NCI-H2081 (cell line): ENCODE data around the gene ZG16B.

Source experiments
- DNase-seq, 2 experiments: peaks; one replicate each; lab custom pipeline; 2025; lab: John Stamatoyannopoulos, UW

The ZG16B gene

DNA sequence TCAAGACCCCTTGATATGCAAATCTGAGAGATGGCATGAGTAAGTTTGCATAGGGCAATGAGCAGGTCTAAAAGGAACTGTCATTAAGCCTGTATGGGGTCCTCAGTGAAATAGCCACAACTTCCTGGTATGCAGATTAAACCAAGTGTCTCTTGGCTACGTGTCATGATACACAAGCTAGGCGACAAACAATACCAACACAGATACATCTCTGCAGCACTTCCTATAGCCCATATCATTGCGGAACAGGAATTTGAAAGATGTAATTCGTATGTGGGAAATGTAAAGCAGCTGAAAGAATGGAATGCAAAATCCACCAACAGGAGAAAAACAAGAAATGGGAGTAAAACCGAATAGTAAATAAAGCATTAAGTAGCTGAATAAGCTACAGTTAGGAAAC lies 15.0 kb downstream of the ZG16B start:
- DNase-seq = no peak

DNA sequence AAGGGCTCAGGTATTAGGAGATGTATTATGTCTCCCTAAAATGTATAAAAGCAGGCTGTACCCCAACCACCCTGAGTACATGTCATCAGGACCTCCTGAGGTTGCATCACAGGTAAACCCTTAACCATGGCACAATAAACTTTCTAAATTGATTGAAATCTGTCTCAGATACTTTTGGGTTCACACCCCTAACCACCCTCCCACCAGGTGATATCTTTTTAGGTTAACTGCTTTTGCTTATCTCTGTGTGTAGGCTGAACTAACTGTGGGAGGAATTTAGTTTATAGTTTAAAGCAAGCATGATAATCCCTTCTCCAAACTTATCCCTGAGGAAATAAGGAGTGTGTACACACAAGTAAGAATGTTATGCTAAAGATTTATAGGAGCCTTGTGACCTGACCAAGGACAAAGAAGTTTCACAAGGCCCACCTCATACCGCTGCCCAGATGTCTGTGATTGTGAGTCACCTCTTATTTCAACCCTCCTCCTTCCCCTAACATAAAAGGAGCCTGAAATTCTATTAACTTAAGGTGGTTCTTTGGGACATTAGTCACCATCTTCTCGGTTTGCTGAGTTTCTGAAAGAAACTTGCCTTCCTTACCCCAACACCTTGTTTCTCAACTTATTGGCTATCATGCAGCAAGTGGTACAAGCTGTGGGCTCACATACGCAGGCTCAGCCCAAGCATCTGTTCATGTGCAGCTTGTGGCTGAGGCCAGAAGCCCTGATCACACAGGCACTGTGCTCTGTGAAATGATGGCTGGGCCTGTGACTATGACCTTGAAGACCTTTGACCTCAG lies 16.6 kb downstream of the ZG16B start:
- DNase-seq = no peak

DNA sequence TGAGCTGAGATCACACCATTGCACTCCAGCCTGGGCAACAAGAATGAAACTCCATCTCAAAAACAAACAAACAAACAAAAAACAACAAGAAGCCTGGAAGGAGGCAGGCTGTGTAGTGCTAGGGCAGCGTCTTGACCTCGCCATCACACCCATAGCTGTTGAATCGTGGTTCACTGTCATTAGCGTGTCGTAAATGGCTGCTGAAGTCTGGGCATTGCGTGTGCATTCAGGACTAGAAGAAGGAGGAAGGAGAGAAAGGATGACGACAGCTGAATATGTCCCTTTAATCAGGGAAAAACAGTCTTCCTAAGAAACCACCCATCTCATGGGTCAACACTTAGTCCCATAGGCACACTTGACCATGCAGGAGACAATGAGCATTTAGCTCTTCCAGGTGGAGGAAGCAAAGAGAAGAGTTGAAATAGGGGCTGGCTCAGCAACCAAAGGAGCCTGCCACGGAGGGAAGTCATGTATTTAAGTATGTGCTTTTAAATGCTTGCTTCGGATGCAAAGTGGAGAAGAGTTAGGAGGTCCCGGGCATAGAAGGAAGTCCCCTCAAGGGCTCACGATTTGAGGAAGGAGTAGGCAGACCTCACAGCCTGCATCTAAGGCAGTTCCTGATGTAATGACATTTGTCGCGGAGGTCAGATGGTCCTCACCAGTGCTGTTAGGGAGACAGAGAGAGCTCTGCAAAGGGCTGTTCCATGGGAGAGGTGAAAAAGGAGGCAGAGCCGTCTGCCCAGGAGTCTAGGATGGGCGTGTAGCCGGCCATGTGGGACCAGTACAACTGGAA lies 19.0 kb downstream of the ZG16B start:
- DNase-seq = no peak

DNA sequence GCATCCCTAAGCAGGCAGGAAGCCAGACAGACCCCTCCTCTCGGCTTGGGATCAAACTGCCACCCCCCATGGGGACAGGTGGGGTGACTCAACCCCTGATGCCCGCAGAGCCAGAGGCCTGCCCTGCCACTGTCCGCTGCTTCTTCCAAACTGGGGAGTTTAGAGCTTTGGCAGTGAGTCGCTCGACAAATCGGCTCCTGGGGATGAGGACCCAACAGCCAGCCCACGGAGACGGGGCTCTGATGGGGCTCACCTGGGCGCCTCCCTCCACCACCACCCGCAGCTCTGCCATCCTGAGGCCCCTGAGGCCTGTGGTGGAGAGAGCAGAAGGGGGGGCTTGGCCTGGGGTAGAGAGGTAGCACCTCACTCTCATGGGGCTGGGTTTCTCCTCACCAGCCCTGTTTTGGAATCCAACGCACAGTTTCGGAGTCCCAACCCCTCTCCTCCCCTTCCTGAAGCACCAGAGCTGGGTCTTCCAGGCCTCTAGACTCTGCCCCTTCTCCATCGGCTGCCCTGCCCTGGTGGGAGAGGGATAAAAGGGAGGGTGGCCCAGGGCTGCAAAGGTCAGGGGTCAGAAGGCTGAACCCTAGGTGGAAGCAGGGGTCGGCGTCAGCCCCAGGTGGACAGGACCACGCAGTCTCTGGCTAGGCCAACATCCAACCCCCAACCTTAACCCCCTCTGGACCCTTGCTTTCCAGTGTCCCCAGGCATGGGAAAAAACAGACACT lies 22.1 kb downstream of the ZG16B start:
- DNase-seq = no peak

DNA sequence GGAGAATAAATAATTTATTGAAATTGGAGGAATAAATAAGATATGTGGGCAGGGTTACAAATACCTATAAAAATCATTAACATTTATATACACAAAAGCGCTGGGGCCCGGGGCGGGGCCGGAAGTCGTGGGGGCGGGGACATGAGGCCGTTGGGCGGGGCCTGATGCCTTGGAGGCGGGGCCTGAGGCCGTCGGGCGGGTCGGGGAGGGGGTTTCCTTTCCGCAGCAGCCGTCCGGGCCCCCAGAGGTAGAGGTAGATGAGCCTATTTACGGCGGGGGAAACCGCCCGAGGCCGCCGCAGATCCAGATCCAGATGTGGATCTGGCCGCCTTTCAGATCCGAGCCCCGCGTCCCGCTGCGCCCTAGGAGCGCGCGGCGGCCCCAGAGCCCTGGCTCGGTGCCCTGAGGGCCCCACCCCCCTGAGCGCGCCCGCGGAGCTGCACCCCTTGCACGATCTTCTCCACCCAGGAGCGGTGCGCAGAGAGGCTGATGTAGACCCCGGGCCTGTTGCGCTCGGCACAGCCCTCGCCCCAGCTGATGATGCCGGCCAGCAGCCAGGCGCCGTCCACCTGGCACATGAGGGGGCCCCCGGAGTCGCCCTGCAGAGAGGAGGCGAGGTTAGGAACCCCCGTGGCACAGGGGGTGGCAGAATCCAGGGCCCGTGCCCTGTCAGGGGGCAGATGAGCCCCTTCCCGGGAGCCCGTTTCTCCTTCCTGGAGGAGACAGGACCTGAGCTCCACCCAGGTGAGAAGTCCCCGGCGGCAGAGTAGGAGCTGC lies 22.8 kb downstream of the ZG16B start:
- DNase-seq = no peak

DNA sequence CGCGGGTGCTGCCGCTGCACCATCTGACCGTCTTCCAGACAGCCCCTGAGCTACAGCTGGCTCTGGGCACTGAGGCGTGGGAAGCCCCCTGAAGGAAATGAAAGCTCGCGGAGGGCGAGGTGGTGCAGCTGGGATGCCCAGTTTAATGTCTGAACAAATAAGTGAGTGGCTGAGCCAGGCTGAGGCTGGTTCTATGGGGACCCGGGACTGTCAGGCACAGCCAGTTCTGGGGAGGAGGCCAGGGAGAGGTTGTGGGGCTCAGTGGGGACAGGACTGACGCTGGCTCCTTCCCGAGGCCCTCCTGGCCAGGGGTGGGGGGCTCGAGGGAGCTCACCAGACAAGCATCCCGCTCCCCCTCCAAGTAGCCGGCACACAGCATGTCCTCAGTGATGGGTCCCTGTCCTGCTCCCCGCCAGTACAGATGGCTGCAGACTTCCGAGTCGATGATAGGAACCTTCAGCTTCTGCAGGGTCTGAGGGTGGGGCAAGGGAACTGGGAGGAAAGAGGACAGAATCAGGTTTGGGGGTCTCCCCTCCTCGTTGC lies 23.5 kb downstream of the ZG16B start:
- no peak for DNase-seq

DNA sequence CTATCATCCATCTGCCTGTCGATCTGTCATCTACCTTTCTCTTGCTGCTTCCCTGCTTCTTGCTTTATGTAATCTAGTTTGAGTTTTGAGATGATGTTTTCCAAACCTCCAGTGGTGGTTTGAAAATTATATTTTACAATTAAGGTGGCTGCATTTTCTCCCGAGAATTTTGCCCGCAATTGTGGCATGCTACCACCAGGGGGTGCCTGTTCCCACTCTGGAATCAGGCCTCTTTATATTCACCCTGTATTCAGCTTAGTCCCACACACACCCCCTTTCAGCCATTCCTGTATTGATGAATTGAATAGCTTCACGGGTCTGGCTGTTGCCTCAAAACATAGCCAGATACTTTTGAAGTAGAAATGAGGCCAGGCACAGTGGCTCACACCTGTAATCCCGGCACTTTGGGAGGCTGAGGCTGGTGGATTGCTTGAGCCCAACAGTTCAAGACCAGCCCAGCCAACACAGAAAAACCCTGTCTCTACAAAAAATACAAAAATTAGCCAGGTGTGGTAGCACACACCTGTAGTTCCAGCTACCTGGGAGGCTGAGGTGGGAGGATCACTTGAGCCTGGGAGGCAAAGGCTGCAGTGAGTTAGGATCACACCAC lies 24.7 kb downstream of the ZG16B start:
- DNase-seq = no peak

DNA sequence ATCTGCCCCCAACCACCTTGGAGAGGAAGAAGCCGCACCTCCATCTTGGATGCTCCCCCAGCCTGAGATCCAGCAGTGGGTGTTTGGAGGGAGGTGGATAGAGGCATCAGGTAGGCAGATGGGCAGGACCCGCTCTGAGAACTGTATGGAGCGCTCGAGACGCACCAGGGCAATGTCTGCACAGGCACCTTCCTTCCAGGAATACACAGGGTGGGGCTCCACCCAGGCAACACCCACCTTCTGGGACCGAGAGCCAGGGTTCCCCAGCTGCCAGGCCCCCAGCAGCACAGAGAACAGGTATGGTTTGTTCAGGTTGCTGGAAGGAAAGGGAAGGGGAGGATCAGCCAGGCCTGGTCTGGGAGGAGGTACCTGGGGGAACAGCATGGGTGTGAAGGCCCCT lies 25.4 kb downstream of the ZG16B start:
- DNase-seq = no peak

DNA sequence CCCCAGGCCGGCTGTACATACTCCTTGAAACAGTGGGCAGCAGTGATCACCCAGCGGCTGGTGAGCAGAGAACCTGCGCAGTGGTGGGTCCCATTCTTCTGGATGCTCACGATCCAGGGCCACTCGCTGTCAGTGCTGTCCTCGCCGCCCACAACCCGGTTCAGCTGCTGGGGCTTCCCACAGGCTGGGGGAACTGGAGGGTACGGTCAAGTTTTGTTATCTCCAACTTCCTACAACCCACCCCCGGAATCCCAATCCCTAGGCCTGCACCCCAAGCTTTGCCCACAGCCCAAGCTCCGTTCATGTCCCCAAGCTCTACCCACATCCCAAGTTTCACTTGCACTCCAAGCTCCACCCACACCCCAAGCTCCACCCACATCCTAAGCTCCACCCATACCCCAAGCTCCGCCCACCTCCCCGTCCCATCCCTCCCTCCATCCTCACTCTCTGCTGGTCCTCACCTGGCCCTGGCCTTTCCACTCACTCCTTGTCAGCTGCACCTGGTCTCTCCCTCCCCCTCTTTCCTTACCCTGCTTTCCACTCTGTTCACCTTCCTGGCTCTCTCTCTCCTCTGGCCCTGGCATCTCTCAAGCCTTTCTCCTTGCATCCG lies 26.1 kb downstream of the ZG16B start:
- DNase-seq = no peak

DNA sequence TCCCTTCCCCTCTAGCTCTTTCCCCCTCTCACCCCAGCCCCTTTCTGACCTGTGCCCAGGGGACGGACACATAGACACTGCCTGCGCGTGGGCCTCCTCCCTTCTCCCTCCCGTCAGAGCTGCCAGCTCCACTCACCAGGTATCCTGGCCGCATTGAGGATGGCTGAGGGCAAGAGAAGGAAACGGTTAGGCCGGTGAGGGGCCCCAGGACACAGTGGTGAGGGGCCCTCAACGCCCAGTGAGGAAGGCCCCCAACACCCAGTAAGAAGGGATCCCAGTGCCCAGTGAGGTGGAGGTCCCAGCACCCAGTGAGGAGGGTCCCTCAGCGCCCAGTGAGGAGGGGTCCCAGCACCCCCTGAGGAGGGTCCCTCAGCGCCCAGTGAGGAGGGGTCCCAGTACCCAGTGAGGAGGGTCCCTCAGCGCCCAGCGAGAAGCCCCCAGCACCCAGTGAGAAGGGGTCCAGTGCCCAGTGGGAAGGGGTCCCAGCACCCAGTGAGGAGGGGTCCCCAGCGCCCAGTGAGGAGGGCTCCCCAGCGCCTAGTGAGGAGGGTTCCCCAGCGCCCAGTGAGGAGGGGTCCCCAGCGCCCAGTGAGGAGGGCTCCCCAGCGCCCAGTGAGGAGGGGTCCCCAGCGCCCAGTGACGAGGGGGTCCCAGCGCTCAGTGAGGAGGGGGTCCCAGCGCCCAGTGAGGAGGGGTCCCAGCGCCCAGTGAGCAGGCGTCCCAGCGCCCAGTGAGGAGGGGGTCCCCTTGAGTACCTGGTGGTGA lies 26.8 kb downstream of the ZG16B start:
- no peak for DNase-seq

DNA sequence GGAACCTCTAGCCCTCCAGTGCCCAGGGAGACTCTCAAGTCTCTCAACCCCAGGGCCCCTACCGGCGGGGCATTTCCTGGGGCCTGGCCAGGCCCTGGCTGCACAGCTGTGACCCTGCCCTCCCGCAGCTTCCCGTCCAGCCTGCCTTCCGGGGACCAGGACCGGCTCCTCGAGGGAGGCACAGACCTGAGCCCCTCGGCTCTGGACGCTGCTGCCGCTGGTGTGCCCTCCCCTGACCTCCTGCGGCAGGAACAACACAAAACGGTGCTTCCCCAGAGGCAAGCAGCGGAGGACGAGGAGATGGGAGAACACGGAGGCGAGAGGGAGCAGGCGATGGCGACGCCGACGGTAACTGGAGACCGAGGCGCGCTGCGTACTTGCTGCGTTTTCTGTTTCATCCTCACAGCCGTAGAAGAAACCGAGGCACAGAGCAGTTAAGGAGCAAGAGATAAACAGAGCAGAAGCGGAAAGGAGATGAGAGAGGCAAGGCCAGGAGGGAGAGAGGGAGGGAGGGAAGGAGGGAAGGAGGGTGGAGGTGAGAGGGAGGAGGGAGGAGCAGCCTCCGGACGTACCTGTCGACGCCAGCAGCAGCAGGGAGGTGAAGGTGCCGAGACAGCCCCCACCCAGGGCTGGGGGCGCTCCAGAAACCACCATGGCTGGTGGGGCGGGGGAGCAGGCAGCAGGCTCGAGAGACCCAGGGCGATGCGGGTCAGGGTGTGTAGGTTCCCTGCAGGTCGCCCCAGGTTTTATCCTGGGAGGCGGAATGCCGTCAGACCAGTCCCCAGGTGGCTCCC lies 27.5 kb downstream of the ZG16B start, which contains the start of gene PRSS22:
TSS of gene PRSS22 (minus strand) at position 720 of the 794 bp plus-strand sequence. CDS start at position 654, 66 bp downstream.
- DNase-seq = peak in 1 of 2 experiments; percentile 12

DNA sequence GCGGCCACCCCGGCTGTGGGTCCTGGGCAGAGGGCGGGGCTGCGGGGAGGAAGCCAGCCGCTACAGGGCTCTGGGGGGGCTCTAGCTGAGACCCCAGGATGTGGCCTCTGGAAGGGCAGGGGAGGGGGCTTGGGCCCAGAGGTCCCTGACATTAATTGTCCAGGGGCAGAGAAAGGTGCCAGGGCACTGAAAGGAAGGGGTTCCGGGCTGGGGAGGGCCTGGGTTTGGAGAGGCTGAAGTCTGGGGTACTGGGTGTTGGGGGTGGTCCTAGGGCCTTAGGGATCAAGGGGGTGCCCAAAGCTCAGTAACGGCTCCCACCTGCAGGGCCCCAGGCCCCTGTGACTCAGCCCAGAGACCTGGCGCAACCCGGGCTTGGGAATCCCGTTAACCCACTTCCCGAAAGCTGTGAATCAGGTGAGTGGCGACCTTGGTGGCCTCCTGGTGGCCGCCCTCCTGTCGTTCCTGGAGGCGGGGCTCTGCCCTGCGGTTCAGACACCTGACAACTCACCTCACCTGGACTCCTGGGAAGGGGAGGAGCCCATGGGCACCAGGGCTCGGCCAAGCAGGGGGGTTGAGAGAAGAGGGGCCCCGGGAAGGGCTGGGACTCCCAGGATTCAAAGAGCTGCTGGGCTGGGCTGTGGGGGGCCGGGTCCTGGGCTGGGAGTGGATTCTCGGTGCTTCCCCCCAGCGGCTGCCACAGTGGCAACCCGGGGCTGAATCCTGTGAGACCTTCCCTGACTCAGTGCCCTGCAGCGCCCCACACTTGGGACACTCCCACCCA lies 28.3 kb downstream of the ZG16B start:
- peak; percentile 26 to 27 for DNase-seq

DNA sequence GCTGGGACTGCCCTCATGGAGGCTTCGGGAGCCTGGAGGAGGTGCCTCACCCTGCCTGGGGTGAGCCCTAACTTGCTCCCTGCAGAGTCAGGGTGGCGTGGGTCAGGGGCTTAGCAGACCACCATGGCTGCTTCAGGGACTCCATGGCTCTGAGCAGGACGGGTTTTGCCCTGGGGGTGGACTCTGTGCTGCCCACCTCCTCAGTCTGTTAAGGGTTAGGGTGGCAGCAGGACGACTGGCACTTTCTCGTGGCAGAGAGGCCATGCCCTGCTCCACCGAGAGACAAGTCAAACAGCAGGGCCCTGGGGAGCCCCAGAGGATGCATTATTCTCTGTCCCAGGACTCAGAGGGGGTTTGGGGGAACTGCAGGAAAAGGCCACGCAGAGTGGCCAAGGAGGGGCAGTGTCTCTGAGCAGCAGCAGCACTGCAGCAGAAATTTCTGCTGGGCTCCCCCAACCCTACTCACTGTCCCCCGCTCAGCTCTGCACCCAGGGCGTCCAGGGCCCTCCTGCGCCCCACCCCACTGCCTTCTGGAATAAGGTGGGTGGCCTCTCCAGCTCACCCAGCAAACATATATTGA lies 29.7 kb downstream of the ZG16B start:
- no peak for DNase-seq

DNA sequence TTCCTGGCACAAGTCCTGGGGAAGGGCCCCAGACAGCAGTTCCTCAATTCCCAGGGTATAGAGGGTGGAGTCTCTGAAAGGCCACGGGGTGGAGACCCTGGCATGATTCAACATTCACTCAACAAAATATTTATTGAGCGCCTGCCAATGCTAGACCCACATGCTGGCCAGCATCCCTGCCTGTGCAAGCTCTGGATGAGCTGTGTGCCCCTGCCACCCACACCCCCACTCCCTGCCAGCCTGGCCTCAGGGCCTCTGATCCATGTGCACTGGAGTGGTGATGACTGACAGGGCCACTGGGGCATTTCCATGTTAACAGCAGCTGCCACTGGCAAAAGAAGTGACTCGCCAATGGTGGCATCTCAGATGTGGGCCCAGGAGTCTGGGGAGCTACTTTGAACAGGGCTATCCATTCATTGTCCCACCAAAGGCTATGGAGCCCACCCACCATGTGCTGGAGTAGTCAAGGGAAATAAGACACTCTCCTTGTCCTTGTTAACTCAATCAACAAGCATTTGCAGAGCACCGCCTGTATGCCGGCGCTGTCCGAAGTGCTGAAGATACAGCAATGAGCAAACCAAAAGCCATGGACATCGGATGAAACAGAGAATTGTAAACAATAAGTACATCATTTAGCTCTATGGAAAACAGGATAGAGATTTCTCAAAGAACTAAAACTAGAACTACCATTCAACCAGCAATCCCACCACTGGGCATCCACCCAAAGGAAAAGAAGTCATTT lies 30.9 kb downstream of the ZG16B start:
- DNase-seq = no peak

DNA sequence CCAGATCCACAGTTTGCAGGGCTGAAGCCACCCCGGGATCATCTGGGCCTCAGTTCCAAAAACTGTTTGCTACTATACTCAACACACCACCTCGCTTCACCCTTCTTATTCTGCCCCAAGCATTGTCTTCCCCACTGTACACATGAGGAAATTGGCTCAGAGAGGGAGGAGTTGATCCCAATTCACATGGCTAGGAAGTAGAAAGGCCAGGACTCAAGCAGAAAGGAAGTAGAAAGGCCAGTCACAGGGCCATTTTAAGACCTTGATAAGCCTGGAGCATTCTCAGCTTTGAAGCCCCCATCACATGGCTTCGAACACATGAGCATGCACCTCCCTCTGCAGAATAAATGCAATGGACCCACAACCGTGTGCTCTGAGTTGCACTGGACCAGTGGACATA lies 35.5 kb downstream of the ZG16B start:
- no peak for DNase-seq

DNA sequence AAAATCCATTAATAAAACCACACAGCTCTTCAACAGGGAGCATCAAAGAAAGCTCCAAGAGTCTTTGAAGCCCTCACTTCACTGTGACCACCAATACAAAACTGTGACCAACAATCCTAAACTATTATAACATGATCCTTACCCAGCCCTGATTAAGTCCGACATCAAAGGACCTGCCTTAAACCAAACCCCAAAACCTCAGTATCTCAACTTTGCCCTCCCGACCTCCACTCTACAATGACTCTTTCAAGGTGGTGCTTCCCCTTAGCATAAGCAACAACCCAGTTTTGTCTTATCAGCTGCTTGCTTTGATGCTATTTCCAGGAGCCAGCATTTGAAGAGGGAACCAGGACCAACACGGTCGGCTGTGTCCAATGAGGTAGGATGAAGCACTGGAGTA lies 36.3 kb downstream of the ZG16B start:
- no peak for DNase-seq

DNA sequence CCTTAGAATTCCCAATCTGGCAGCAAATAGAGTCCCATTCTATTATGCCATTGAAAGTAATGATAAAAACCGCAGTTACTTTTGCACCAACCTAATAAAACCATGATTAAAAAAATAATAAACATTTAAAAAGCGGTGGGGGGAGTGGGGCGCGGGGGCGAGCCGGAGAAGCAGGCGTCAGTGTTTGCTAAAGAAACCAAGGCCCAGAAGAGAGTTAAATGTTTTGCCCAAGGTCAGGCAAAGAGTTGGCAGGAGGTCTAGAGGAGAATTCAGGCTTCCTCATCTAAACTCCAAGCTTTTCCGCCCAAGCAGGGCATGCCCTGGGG lies 37.5 kb downstream of the ZG16B start:
- DNase-seq = no peak
